ENCODE measurements around the gene CRYGD. TPM values are rescaled to one million over a fixed set of nuclear protein-coding genes. Genes with fewer than 3 reads are reported as not detected.

Gene CRYGD
- total RNA-seq, 1 experiment from 2014 or later, result not detected

GRCh38 chr2:208090420-208090819, 33.9 kb downstream of the CRYGD start:
- no peak for DNase-seq (ENCODE audit: low read depth)

- no peak for DNase-seq (ENCODE audit: low read depth)
Measured at GRCh38 chr2:208086029-208086428, 38.3 kb downstream of the CRYGD start.

- DNase-seq (ENCODE audit: low read depth), result no peak
Measured at GRCh38 chr2:208083807-208084206, 40.5 kb downstream of the CRYGD start.

- no peak for DNase-seq (ENCODE audit: low read depth)
Measured at GRCh38 chr2:208077276-208077675, 47.0 kb downstream of the CRYGD start.

GRCh38 chr2:208074610-208075356, 49.5 kb downstream of the CRYGD start:
- no peak for DNase-seq (ENCODE audit: low read depth)

- peak; percentile 46 for DNase-seq (ENCODE audit: low read depth)
Measured at GRCh38 chr2:208072250-208072892, 52.0 kb downstream of the CRYGD start.

Other genes with a start within 250 kb of the CRYGD start
- gene PLEKHM3, start 99.0 kb downstream of the CRYGD start, total RNA-seq (2014; rRNA removed), result 3.7 and 7.5 TPM in 2 replicates
- gene CRYGC, start 5.3 kb upstream of the CRYGD start, total RNA-seq (2014; rRNA removed), result not detected in 2 replicates
- gene CRYGB, start 21.6 kb upstream of the CRYGD start, total RNA-seq (2014; rRNA removed), result not detected in 2 replicates
- not detected in 2 replicates for gene CRYGA, start 39.1 kb upstream of the CRYGD start, total RNA-seq (2014; rRNA removed)
- gene C2orf80, start 65.5 kb upstream of the CRYGD start, total RNA-seq (2014; rRNA removed), result not detected in 2 replicates
- gene IDH1, start 130.5 kb upstream of the CRYGD start, total RNA-seq (2014; rRNA removed), result 73.2 and 86.5 TPM in 2 replicates
- 17.2 and 20.9 TPM in 2 replicates for gene PIKFYVE, start 141.7 kb upstream of the CRYGD start, total RNA-seq (2014; rRNA removed)